ENCODE measurements around the gene HK2. TPM values are rescaled to one million over a fixed set of nuclear protein-coding genes. Genes with fewer than 3 reads are reported as not detected.
A peak's percentile ranks its signal among the peaks of the same experiment; 100 is the strongest.
"Not testable (repeated sequence)": the region's sequence is repeated elsewhere in the genome, so short reads cannot be mapped to it uniquely, and the experiment has no call there.

The HK2 gene
- total RNA-seq, 6 experiments from 2014 or later: 26.2 to 51.3 (median 28.4) TPM

GRCh38 chr2:74851191-74851566 lies 17.3 kb downstream of the HK2 start:
- H3K36me3 Mint-ChIP-seq (ENCODE audit: low read depth): peaks cover 22% of the 10 kb centered on the region
- peak overlapping the region; percentile 87 for H3K27ac Mint-ChIP-seq
- TF ChIP-seq CTCF (IDR thresholded peaks at IDR 0.05): no peak
- peaks cover 68% of the 10 kb centered on the region for H3K4me1 Mint-ChIP-seq (ENCODE audit: low read depth)
- peak; percentile 85 for DNase-seq
- no peaks in the 10 kb centered on the region for H3K9me3 Mint-ChIP-seq
- peaks cover 2% of the 10 kb centered on the region; the same call in 1 of the 2 replicates for H3K27me3 Mint-ChIP-seq (ENCODE audit: insufficient read depth)
- peak overlapping the region; percentile 60 for H3K4me3 Mint-ChIP-seq

GRCh38 chr2:74853360-74853759 lies 19.4 kb downstream of the HK2 start:
- Mint-ChIP-seq H3K4me1 (ENCODE audit: low read depth) (peaks cover 61% of the 10 kb centered on the region), H3K36me3 (ENCODE audit: low read depth) (peaks cover 30% of the 10 kb centered on the region)
- H3K27me3 Mint-ChIP-seq (ENCODE audit: insufficient read depth); H3K4me3 Mint-ChIP-seq; H3K9me3 Mint-ChIP-seq; H3K27ac Mint-ChIP-seq; DNase-seq: not testable (repeated sequence)

GRCh38 chr2:74854401-74854800 lies 20.5 kb downstream of the HK2 start:
- Mint-ChIP-seq H3K27ac (no peak overlapping the region), H3K9me3 (no peaks in the 10 kb centered on the region)
- DNase-seq: no peak

GRCh38 chr2:74855114-74855707 lies 21.3 kb downstream of the HK2 start:
- H3K36me3 Mint-ChIP-seq (ENCODE audit: low read depth): peaks cover 30% of the 10 kb centered on the region
- H3K27ac Mint-ChIP-seq: peak overlapping the region; percentile 32; the same call in 1 of the 2 replicates
- H3K9me3 Mint-ChIP-seq: not testable (repeated sequence)

More at GRCh38 chr2:74854401-74854800, 20.5 kb downstream of the HK2 start:
- Mint-ChIP-seq H3K4me1 (ENCODE audit: low read depth) (peaks cover 51% of the 10 kb centered on the region), H3K36me3 (ENCODE audit: low read depth) (peaks cover 30% of the 10 kb centered on the region), H3K4me3 (no peak overlapping the region), H3K27me3 (ENCODE audit: insufficient read depth) (peaks cover 2% of the 10 kb centered on the region; the same call in 1 of the 2 replicates)
- no peak for TF ChIP-seq CTCF (IDR thresholded peaks at IDR 0.05)

GRCh38 chr2:74856004-74856578 lies 22.2 kb downstream of the HK2 start:
- H3K27me3 Mint-ChIP-seq (ENCODE audit: insufficient read depth): no peaks in the 10 kb centered on the region
- H3K4me1 Mint-ChIP-seq (ENCODE audit: low read depth): peaks cover 44% of the 10 kb centered on the region
- H3K27ac Mint-ChIP-seq: no peak overlapping the region
- TF ChIP-seq CTCF (IDR thresholded peaks at IDR 0.05): no peak
- H3K9me3 Mint-ChIP-seq: no peaks in the 10 kb centered on the region
- peaks cover 30% of the 10 kb centered on the region for H3K36me3 Mint-ChIP-seq (ENCODE audit: low read depth)
- no peak for DNase-seq
- no peak overlapping the region for H3K4me3 Mint-ChIP-seq

More at GRCh38 chr2:74855114-74855707, 21.3 kb downstream of the HK2 start:
- not testable (repeated sequence) for H3K27me3 Mint-ChIP-seq (ENCODE audit: insufficient read depth); DNase-seq; H3K4me3 Mint-ChIP-seq
- peaks cover 45% of the 10 kb centered on the region for H3K4me1 Mint-ChIP-seq (ENCODE audit: low read depth)

GRCh38 chr2:74856599-74856998 lies 22.7 kb downstream of the HK2 start:
- DNase-seq: no peak
- Mint-ChIP-seq H3K27me3 (ENCODE audit: insufficient read depth) (no peaks in the 10 kb centered on the region), H3K4me1 (ENCODE audit: low read depth) (peaks cover 39% of the 10 kb centered on the region), H3K36me3 (ENCODE audit: low read depth) (peaks cover 30% of the 10 kb centered on the region), H3K4me3 (no peak overlapping the region), H3K9me3 (no peaks in the 10 kb centered on the region), H3K27ac (no peak overlapping the region; the same call in 1 of the 2 replicates)
- no peak for TF ChIP-seq CTCF (IDR thresholded peaks at IDR 0.05)

Measured in HFFc6 (cell line).